Right cardiac atrium (tissue), 5 donors: ENCODE measurements around the gene GRK2. TPM values are rescaled to one million over a fixed set of nuclear protein-coding genes. Genes with fewer than 3 reads are reported as not detected.

Experiments used
- ATAC-seq, 2 donors: fragments of 200-7000 bp; cut with Tn5 transposase; one replicate each; pipeline versions ENCODE4 v1.8.0 to v1.9.1; 2020; ENCODE audit warnings: moderate library complexity in 2 of 2, mild to moderate bottlenecking in 1 of 2
- DNase-seq, 3 donors: peaks; one replicate each; pipeline ENCODE4 v3.0.0-alpha.2; 2020
- H3K27ac ChIP-seq: one replicate; pipeline ENCODE4 v1.5.1; 2013; ENCODE audit warnings: mild to moderate bottlenecking, low read length, control low read depth, moderate library complexity
- H3K27me3 ChIP-seq: one replicate; pipeline ENCODE4 v1.6.1; 2013; ENCODE audit not compliant: control insufficient read depth, insufficient read depth
- H3K4me1 ChIP-seq: one replicate; pipeline ENCODE4 v1.6.1; 2013; ENCODE audit warnings: low read length; ENCODE audit not compliant: control insufficient read depth, insufficient read depth
- H3K4me3 ChIP-seq: one replicate; pipeline ENCODE4 v1.5.1; 2013; ENCODE audit warnings: low read length, control low read depth
- H3K9me3 ChIP-seq: one replicate; pipeline ENCODE4 v1.6.1; 2013; ENCODE audit warnings: low read length; ENCODE audit not compliant: control insufficient read depth
- WGBS: extraction: QIAGEN DNeasy Blood & Tissue Kit; methylation state at CpG from one replicate; pipeline ENCODE4 v1.1.7; 2013; 5-methylcytosine and 5-hydroxymethylcytosine counted together
- intact Hi-C, 4 donors: fragments of 100-400 bp; cut with DNase I; formaldehyde crosslinking; loops; one replicate each; pipeline versions ENCODE4 v1.11.0 to v1.14.0; 2022 to 2023
- polyA plus RNA-seq: library from polyadenylated mRNA; stranded (reverse); fragments of 200-250 nt; gene quantifications from one replicate; pipeline ENCODE4 v1.2.3, GENCODE V29; 2013
- total RNA-seq, 4 donors: library from RNA; stranded (reverse); fragmentation: NEBNext Ultra II Directional; extraction: Animal tissue kit (Norgen Biotek cat#: 25700); gene quantifications; one replicate each; pipeline ENCODE4 v1.2.1, GENCODE V29; 2021
- donor health status: healthy with polysubstance abuse.
- donor health status: DM: no; HTN: yes; CAD: no.
- donor health status: DM: no; HTN: no; CAD: no.
- donor health status: DM: no; HTN: yes; CAD: no; lungs with severe emphysema.
- donor health status: DM: yes; HTN: yes; CAD: no.

GRK2 gene
- total and polyA plus RNA-seq, 5 donors: 50.4 to 56.6 (median 54.0) TPM

DNA sequence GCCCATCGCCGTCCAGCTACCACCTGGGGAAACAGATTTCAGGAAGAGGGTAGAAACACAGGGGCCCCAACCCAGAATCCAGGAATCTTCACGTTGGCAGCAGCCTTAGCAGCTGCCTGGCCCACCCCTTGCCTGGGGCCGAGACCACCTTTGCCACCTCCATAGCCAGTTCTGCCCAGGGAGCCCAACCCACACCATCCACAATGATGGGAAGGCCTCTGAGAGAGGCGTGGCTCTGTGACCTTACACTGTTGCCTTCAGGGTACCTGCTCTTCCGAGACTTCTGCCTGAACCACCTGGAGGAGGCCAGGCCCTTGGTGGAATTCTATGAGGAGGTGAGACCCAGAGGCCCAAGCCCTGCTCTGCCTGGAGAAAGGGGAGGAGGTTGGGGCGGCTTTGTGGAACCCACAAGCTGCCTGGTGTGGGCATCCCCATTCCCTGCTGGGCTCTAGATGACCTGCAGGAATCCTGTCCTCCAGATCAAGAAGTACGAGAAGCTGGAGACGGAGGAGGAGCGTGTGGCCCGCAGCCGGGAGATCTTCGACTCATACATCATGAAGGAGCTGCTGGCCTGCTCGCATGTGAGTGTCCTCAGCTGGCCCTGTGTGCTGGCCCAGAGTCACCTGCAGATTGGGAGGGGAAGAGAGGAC is 12.8 kb downstream of the GRK2 start:
- intact Hi-C loops: no loop called here
- Histone ChIP-seq H3K27me3 (no peaks in the 10 kb centered on the region), H3K9me3 (no peaks in the 10 kb centered on the region), H3K27ac (no peak overlapping the region), H3K4me1 (peaks cover 24% of the 10 kb centered on the region), H3K4me3 (no peak overlapping the region)
- ATAC-seq (no peak), DNase-seq (peak in 2 of 3 donors; percentile 22 to 42)
- 88% methylated on average over 14 of the region's 14 CpGs for WGBS

DNA sequence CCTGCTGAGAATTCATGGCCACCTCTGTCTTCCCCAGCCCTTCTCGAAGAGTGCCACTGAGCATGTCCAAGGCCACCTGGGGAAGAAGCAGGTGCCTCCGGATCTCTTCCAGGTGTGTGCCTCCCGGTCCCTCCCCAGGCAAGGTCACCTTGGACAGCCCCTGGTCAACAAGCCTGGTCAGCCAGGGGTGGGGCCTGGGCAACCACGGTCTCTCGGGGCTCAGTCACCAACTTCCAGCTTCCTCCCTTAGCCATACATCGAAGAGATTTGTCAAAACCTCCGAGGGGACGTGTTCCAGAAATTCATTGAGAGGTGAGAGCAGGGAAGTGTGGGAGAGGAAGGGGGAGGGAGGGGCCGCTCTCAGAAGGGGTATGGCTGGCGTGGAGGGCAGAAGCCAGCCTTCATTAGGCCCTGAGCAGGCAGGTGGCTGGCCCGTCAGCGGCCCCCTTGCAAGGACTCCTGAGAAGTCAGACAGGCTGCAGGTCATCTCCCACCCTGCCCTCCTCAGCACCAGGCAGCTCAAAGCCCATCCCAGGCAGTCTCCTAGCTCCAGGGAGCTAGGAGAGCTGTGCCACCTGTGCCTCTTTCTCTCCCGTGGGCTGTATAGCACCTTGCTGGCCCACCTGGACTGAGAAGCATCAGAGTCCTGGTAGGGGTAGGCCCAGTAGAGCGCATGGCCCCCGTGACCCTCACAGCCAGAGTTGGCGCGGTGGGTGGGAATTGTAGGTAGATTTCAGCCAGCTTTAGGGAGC is 13.5 kb downstream of the GRK2 start:
- ATAC-seq (no peak), DNase-seq (peak; percentile 18 to 55 (median 44))
- Histone ChIP-seq H3K27me3 (no peaks in the 10 kb centered on the region), H3K4me1 (peaks cover 20% of the 10 kb centered on the region), H3K9me3 (no peaks in the 10 kb centered on the region), H3K4me3 (no peak overlapping the region), H3K27ac (no peak overlapping the region)
- WGBS: 84% methylated on average over 17 of the region's 17 CpGs
- intact Hi-C loops: no loop called here

DNA sequence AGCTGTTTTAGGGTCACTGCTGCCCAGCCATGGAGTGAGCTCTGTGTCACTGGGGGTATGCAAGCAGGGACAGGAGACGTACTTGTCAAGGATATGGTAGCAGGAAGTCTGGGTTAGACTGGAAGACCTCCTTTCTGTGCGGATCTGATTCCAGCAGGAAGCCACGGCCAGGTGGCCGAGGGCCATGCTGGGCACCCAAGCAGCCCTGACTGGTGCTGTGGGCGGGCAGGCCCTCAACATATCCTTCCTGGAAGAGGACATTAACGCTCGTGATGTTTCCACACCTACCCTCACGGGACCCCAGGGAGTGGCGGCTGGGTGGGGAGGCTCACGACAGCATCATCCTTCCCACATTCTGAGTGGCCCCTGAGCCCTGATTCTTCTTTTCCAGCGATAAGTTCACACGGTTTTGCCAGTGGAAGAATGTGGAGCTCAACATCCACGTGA is 14.1 kb downstream of the GRK2 start:
- Histone ChIP-seq H3K4me3 (no peak overlapping the region), H3K27ac (no peak overlapping the region), H3K9me3 (no peaks in the 10 kb centered on the region), H3K27me3 (no peaks in the 10 kb centered on the region), H3K4me1 (peaks cover 16% of the 10 kb centered on the region)
- DNase-seq (peak in 1 of 3 donors; percentile 24), ATAC-seq (no peak)
- WGBS: 64% methylated on average over 13 of the region's 13 CpGs
- intact Hi-C loops: no loop called here

DNA sequence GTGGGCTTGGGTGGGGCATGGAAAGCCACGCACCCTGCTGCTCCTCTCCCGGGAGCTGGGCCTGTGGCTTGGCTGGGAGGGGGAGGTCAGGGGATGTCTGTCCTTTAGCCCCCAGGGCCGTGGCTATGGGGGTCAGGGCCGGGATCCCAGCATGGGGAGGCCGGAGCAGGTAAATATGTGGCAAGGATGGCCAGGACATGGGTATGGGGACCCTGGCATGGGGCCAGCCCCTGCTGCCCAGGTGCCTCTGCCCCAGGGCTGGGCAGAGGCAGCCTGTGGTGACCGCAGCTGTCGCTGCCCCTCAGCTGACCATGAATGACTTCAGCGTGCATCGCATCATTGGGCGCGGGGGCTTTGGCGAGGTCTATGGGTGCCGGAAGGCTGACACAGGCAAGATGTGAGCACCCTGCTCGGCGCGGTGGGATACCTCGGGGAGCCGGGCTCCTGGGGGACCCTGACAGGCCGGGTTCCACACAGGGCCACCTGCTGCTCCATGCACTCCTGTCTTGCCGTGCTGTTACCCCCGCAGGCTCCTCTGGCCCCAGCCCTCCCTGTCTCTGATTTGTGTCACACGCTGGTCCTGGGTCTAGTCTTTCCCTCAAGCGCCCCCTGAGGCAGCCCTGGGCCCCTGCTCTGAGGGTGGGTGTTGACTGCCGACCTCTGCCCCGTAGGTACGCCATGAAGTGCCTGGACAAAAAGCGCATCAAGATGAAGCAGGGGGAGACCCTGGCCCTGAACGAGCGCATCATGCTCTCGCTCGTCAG is 14.7 kb downstream of the GRK2 start:
- intact Hi-C loops: no loop called here
- Histone ChIP-seq H3K9me3 (no peaks in the 10 kb centered on the region), H3K4me1 (peaks cover 9% of the 10 kb centered on the region), H3K27ac (no peak overlapping the region), H3K27me3 (no peaks in the 10 kb centered on the region), H3K4me3 (no peak overlapping the region)
- DNase-seq: peak; percentile 19 to 65 (median 60)
- WGBS: 92% methylated on average over 31 of the region's 31 CpGs
- no peak for ATAC-seq

DNA sequence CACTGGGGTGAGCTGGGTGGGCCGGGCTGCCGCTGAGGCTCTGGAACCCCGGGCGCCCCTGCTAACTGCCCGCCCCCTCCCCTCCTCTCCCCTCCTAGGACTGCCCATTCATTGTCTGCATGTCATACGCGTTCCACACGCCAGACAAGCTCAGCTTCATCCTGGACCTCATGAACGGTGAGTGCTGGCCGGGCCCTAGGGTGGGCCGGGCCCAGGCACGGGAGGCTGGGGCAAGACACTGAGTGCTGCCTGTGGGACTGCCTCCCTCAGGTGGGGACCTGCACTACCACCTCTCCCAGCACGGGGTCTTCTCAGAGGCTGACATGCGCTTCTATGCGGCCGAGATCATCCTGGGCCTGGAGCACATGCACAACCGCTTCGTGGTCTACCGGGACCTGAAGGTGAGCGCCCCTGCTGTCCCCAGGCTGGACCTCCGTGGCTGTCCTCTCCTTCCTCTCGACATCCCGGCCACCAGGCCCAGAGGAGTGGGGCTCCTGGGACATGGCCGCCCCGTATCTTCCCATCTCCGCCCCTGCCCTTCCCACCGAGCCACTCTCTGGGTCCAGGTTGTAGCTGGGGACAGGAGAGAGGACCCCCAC is 15.4 kb downstream of the GRK2 start:
- Histone ChIP-seq H3K9me3 (no peaks in the 10 kb centered on the region), H3K27me3 (no peaks in the 10 kb centered on the region), H3K27ac (no peak overlapping the region), H3K4me3 (no peak overlapping the region), H3K4me1 (peaks cover 4% of the 10 kb centered on the region)
- peak in 2 of 3 donors; percentile 40 to 48 for DNase-seq
- no peak for ATAC-seq
- 88% methylated on average over 27 of the region's 27 CpGs for WGBS
- intact Hi-C loops: no loop called here

DNA sequence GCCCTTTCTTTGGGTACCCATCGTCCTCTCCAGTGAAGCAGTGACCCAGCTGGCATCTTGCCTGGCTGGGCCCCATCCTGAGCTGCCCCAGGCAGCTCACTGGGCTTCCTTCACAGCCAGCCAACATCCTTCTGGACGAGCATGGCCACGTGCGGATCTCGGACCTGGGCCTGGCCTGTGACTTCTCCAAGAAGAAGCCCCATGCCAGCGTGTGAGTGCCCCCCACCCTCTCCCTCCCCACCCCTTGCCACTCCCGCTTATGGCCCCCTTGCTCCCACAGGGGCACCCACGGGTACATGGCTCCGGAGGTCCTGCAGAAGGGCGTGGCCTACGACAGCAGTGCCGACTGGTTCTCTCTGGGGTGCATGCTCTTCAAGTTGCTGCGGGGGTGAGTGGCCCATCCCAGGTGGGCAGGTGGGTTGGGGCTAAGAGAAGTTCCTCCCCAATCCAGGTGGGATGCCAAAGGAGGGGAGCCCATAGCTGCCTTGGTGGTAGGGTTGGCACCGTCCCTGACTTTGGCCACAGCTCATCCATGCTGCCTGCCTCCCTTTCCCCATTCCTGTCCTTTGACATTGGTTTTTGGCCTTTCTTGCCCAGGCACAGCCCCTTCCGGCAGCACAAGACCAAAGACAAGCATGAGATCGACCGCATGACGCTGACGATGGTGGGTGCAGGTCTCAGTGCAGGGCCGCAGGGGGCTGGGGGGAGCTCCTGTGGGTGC is 16.0 kb downstream of the GRK2 start:
- no peaks in the 10 kb centered on the region for H3K9me3 ChIP-seq
- H3K4me1 ChIP-seq: no peaks in the 10 kb centered on the region
- no peak overlapping the region for H3K27ac ChIP-seq
- H3K27me3 ChIP-seq: no peaks in the 10 kb centered on the region
- H3K4me3 ChIP-seq: no peak overlapping the region
- ATAC-seq (no peak), DNase-seq (peak in 2 of 3 donors; percentile 50 to 51)
- WGBS: 84% methylated on average over 20 of the region's 20 CpGs
- intact Hi-C loops: no loop called here

DNA sequence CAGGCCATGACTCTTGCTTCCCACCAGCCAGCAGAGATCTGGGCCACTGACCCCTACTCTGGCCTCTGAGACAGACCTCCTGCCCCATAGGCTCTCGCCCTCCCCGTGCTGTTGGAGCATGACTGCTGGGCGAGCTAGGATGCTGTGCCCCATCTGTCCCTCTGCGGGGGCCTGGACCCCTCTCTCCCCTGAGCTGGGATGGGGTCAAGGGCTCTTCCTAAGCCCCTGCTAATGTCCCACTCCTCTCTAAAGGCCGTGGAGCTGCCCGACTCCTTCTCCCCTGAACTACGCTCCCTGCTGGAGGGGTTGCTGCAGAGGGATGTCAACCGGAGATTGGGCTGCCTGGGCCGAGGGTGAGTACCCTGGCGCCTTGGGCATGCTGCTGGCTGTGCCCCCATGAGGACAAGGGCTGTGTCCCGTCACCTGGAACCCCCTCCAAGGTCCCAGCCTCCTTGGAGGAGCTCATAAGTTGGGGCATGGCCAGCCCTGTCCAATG is 16.7 kb downstream of the GRK2 start:
- H3K4me3 ChIP-seq: no peak overlapping the region
- no peak for ATAC-seq
- peak; percentile 13 to 53 (median 49) for DNase-seq
- intact Hi-C loops: no loop called here
- no peaks in the 10 kb centered on the region for H3K9me3 ChIP-seq
- H3K27ac ChIP-seq: peak overlapping the region; percentile 8
- WGBS: 91% methylated on average over 11 of the region's 11 CpGs
- no peaks in the 10 kb centered on the region for H3K27me3 ChIP-seq
- peaks cover 1% of the 10 kb centered on the region for H3K4me1 ChIP-seq

DNA sequence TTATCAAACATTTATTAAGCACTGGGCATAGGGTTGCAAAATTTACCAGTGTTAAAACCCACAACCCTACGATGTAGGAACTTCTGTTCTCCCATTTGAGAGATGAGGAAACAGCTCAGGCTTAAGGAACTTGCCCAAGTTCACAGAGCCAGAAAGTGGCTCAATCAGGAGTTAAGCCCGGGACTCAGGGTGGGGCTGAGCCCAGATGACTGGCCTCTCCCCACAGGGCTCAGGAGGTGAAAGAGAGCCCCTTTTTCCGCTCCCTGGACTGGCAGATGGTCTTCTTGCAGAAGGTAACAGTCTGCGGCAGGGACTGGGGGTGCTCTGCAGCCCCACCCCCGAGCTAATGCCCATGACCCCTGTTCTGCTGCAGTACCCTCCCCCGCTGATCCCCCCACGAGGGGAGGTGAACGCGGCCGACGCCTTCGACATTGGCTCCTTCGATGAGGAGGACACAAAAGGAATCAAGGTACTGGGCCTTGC is 17.2 kb downstream of the GRK2 start:
- ATAC-seq: no peak
- intact Hi-C loops: no loop called here
- Histone ChIP-seq H3K4me3 (no peak overlapping the region), H3K27me3 (no peaks in the 10 kb centered on the region), H3K27ac (peak overlapping the region; percentile 21), H3K4me1 (peaks cover 4% of the 10 kb centered on the region), H3K9me3 (no peaks in the 10 kb centered on the region)
- peak; percentile 31 to 56 (median 43) for DNase-seq
- WGBS: 78% methylated on average over 13 of the region's 13 CpGs

DNA sequence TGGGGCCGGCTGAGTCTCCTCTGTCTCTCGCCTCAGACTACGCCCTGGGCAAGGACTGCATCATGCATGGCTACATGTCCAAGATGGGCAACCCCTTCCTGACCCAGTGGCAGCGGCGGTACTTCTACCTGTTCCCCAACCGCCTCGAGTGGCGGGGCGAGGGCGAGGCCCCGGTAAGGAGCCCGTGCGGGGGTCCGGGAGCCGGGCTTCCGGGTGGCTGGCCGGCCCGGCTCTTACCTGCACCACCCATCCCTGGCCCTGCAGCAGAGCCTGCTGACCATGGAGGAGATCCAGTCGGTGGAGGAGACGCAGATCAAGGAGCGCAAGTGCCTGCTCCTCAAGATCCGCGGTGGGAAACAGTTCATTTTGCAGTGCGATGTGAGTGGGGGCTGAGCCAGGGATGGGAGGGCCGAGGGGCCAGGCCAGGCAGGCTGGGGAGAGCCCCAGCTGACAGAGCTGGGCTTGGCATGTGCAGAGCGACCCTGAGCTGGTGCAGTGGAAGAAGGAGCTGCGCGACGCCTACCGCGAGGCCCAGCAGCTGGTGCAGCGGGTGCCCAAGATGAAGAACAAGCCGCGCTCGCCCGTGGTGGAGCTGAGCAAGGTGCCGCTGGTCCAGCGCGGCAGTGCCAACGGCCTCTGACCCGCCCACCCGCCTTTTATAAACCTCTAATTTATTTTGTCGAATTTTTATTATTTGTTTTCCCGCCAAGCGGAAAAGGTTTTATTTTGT is 18.7 kb downstream of the GRK2 start:
- Histone ChIP-seq H3K4me3 (no peak overlapping the region), H3K4me1 (peaks cover 4% of the 10 kb centered on the region), H3K27ac (no peak overlapping the region), H3K27me3 (no peaks in the 10 kb centered on the region), H3K9me3 (no peaks in the 10 kb centered on the region)
- DNase-seq: peak; percentile 14 to 58 (median 54)
- 89% methylated on average over 45 of the region's 45 CpGs for WGBS
- intact Hi-C loops: no loop called here
- ATAC-seq: no peak
